ENCODE results near the gene ROR2.

DNA sequence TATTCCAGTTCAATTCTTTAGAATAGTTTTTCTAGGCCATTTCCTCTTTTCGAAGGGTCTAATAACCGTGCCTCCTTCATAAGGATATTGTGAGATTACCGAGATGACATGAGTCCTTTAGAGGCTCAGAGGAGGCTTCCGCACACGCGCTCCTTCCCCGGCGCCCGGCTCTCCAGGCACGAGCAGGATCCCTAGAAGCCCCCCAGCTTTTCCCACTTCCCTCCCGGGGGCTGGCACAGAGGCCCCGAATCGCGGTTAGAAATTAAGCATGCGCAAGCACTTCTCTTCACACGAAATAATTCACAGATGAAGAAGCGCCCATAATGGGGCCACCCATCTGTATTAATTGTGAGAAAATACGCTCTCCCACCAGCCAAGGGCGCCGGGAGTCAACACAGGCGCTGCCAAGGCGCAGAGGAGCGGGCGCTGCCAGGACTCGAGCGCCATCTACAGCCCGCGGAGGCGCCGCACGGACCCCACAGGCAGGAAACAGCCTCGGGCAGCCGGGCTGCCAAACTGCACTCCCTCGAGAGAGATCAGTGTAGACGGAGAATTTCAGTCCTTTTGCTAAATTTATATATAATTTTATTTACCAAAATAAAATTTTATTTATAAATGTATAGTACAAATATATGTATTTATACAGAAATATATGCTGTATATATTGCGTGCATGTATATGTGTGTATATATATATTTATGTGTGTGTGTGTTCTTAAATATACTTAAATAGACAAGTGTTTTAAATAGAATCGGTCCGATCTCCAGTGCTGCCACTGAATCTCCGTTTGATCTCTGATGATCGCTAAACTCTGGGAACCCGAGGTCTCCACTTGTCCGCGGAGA is 268.3 kb downstream of the ROR2 start:
- TF ChIP-seq POLR2AphosphoS5 (IDR thresholded peaks at IDR 0.05; ENCODE audit: borderline replicate concordance, low read depth, low read length) = no peak
- no peak for TF ChIP-seq EZH2 (IDR thresholded peaks at IDR 0.05)

All from SK-N-MC (cell line).